ENCODE results near the gene CRY1. TPM values are rescaled to one million over a fixed set of nuclear protein-coding genes. Genes with fewer than 3 reads are reported as not detected.

The CRY1 gene
- 22.2 and 23.4 TPM in 2 replicates for total RNA-seq

GRCh38 chr12:107093417-107094182 is at the start of gene CRY1:
Gene CRY1 (minus strand): TSS chr12:107093549. CDS start chr12:107092961, 588 bp downstream.

GRCh38 chr12:106986625-106987389 is 106.5 kb downstream of the CRY1 start, which contains the start of gene MTERF2:
Gene MTERF2 (minus strand): TSS chr12:106987146. CDS start chr12:106978714, 8,432 bp downstream.

GRCh38 chr12:106955377-106956047 is 137.8 kb downstream of the CRY1 start, which contains the start of gene TMEM263:
Gene TMEM263 (plus strand): TSS chr12:106955907. CDS start chr12:106967117, 11,210 bp downstream.

Other genes starting within 250 kb of the CRY1 start
- 67.9 and 71.2 TPM in 2 replicates for gene TMEM263, start 137.6 kb downstream of the CRY1 start, total RNA-seq
- 2.3 and 4.9 TPM in 2 replicates for gene MTERF2, start 106.4 kb downstream of the CRY1 start, total RNA-seq

All from vein endothelial cell (primary cell).